HG03095 (cell line): Measurements from ENCODE around the gene GRB2.
"Not testable (repeated sequence)": the region's sequence is repeated elsewhere in the genome, so short reads cannot be mapped to it uniquely, and the experiment has no call there.

Experiments used
- ATAC-seq: cut with Tn5 transposase; IDR thresholded peaks from one replicate; pipeline ENCODE4 v1.9.1; 2021; ENCODE audit warnings: moderate library complexity; ENCODE audit not compliant: unreplicated experiment

The GRB2 gene

DNA sequence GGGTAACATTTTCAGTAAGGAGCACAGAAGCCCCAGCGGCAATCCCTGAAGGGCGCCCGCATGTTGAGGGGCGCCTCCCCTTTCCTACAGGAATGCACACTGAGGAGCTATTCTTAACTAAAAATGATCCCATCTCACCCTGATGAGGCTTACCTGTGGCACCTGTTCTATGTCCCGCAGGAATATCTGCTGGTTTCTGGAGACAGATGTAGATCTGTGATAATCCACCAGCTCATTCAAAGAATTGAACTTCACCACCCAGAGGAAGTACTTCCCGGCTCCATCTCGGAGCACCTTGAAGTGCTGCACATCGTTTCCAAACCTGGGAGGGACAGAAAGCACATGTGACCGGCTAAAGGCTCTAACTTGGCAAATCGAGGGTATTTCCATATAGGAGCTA, 84.0 kb downstream of the GRB2 start:
- no peak for ATAC-seq

DNA sequence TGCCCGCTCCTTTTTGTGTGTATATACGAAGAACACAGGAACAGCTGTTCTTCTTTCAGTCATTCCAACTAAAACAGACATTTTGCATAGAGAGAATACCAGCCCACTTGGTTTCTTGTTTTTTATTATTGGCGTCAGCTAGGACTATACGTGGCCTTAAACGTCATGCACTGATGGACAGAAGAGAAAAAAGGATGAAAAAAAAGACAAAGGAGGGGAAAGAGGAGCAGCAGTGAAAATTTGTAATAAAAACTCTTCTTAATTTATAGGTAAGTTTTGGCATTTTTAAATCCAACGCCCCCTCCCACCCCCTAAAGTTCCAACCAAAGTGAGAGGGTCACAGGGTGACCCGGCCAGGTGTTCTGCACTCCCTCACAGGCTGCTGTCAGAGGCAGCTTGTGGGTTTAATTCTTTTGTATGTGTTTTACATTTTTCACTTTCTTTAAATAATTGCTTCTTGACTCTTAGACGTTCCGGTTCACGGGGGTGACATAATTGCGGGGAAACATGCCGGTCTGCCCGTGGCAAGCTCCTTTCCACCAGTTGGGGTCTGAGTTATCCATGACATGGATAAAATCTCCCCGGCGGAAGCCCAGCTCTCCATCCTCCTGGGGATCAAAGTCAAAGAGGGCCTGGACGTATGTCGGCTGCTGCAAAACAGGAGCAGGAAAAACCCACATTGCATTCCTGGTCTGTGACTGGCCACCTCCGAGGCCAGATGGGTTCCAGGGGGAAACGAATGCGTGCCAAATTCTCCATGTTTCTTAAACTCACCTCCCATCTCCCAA, 85.4 kb downstream of the GRB2 start:
- ATAC-seq, result peak; percentile 39

DNA sequence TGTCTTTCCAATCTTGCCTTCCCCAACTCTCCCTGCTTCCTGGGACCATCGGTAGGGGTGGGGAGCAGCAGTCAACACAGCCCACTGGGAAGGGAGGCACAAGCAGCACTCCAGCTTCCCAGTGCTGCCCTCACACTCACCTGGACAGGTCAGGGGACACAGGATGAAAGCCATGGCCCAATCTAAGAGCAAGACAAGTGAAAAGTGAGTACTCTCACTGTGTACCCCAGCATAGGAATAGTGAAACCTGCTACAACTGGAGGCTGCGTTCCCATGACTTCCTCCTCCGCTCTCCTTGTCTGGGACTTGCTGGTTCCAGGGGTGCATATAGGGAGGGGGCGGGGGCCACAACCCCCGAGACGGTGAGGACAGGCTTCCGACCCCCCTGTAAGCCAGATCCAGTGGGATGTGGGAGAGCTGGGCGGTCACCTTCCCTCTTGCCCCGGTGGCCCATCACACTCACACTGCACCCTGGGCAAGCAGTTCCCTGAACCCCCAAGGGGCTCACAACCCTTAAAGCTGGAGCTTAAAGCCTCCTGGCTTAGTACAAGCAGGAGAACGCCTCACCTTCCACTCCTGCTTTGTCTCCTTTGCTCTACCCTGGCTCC, 86.8 kb downstream of the GRB2 start:
- no peak for ATAC-seq

DNA sequence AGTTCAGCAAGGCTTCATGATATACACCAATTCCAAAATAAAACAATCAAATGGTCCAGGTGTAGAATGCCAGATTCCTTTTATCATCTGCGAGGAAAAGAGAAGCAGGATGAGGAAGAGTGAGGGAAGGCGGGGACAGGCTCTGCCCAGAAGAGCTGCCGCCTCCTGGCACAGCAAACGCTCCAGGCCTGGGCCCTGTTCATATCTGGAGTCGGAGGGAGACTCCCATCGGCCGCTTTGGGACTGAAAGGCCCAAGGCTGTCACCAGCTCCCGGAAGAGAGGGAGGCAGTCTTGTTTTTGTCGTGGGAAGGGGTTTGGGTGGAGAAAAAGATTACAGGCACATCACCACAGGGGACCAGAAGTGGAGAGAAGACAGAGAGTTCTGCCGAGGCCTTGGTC, 87.3 kb downstream of the GRB2 start:
- no peak for ATAC-seq

DNA sequence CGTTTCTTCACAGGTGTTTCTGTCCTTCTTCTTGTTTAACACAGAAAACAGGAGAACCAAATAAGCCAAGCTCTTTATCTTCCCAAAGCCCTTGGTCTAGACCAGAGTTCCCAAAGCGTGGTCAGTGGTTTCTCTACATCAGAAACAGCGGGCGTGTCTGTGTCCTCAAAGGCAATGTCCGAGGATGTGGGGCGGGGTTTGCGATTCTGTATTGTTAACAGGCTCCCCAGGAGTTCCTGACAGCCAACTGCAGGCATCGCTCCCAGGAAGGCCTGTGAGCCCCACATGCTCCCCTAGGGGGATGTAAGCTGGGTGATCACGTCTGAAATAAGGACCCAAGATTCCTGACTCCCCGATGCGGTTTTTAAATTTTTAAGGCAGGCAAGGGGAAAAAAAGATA, 87.8 kb downstream of the GRB2 start:
- no peak for ATAC-seq

DNA sequence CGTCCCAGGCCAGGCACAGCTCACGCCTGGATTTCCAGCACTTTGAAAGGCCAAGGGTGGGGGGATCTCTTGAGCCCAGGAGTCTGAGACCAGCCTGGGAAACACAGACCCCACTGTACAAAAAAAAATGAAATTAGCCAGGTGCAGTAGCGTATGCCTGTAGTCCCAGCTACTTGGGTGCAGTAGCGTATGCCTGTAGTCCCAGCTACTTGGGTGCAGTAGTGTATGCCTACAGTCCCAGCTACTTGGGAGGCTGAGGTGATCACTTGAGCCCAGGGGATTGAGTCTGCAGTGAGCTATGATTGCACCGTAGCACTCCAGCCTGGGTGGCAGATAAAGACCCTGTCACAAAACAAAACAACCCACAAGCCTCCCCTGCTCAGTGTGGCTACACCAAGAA, 89.2 kb downstream of the GRB2 start:
- no peak for ATAC-seq

DNA sequence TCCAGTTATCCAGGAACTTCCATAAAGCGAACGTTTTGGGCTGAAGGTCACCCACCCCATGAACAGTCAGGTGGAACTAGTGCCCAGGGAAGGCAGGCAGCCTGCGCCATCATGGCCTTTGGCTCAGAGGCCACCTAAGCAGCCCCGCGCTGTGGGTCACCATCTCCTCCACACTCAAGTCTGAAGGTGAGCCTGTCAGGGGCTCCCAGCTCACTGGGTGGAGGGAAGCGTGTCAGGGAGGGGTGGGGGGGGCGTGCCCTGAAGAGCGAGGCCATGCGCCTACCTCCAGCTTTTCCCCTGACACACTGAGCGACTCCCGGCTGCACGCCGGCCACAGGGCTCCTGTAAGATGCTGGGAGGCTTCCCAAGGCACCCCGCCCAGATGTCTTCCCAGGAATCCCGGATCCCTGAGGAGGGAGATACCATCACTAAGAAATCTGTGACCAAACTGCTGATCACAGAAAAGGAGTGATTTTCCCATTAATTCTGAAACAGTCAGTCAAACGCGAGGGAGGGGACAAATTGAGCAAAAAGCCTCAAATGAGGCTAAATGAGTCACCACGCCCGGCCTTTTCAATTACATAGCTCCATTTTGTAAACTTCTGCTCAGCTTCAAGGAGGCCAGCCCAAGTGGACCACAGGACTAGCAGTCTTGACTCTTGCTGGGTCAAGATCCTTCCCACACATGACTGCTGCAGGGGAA, 89.8 kb downstream of the GRB2 start:
- no peak for ATAC-seq

DNA sequence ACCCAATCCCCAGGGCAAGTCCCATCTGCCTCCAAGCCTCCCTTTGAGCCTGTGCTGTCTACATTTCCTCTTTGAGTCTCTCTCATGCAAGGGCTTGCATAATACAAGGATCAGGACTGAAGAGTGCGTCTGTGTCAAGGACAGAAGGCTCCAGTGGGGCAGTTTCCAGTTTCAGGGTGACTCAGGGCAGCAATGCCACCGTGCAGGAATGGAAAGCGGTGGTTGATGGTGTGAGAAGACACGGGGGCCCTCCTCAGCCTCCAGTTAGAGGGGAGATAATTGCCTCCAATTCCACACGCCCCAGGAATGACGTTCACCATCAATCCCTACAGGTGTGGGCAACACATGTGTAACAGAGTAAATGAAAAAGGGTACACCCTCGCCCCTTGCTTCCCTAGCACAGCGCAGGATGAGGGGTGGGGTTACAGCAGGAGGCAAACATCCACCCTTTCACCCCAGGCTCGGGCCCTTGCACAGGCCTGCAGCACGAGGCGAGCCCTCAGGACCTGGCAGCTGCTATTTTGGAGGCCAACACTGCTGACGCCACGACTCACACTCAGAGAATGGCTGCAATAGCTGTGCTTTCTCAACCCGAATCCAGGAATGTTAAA, 91.4 kb downstream of the GRB2 start:
- no peak for ATAC-seq

DNA sequence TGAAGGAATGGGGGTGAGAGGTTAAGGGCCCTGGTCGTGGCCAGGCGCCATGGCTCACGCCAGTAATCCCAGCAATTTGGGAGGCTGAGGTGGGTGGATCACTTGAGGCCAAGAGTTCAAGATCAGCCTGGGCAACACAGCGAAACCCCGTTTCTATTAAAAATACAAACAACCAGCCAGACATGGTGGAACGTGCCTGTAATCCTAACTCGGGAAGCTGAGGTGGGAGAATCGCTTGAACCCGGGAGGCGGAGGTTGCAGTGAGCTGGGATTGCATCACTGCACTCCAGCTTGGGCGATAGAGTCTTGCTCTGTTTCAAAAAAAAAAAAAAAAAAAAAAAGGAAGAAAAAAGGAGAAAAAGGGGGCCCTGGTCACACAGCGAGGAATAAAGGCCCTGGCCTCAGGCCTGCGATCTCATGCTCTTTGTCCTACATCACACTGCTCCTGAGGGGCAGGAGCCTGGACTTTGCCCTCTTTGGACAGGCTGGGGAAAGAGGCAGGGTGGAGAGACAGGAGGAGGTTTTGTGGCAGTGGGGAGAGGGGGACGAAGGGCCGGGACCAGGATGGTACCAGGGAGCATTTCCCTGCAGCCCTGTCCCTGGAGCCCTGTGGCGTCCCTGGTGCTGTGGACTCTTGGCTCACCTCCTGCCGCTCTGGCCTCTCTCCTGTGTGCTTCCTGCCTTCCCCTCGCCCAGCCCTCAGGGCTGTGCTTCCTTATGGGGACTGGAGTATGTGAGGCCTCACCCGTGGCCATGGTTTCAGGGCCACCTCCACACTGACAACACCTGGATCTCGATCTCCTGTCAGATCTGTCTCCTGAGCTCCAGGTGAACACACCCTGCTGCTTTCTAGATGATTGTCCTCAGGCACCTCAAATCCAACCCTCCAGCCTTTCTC, 96.5 kb downstream of the GRB2 start:
- no peak for ATAC-seq

DNA sequence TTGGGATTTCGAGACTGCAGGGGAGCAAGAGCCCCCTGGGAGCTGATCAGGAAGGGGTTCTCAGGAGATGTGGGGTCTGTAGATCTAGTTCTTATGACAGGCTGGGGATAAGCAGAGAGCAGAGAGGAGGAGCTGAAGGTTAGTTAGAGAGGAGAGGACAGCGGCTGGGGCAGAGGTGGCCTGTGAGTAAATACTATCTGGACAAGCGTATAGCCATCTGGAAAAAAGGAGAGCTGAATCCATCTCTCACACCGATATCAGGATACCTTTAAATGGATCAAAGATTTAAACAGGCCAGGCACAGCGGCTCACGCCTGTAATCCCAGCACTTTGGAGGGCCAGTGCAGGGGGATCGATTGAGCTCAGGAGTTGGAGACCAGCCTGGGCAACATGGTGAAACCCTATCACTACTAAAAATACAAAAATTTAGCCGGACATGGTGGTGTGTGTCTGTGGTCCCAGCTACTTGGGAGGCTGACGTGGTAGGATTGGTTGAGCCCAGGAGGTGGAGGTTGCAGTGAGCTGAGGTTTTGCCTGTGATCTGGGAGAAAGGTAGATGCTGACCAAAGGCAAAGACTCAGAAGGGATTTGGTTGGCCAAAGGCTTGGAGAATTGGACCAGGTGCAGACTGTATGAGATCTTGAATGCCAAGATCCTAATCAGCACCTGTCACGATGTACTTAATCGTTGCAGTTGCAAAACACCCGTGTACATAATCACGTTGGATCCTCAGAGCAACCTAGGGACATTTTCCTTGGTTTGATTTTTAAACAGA, 97.3 kb downstream of the GRB2 start:
- no peak for ATAC-seq

DNA sequence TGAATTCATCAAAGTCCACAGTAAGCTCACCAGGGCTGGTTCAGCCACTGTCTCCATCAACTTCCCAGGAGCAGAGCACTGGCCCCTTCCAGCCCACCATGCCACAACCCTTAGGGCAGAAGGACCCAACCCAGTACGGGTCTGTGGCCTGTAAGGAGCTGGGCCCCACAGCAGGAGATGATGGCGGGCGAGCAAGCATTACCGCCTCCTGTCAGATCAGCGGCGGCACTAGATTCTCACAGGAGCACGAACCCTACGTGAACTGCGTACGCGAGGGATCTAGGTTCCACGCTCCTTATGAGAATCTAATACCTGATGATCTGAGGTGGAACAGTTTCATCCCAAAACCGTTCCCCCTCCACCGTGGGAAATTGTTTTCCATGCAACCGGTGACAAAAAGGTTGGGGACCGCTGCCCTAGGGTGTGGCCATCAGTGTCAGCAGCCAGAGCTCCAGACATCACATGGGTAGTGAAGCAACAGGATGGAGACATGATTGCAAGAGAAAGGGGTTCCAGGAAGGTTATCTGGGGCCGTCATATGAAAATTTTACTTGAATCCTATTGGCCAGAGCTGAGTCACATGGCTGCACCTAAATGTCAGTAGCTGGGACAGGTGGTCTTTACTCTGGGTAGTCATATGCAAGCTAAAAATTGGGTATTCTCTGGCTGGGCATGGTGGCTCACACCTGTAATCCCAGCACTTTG, 103.8 kb downstream of the GRB2 start:
- no peak for ATAC-seq

DNA sequence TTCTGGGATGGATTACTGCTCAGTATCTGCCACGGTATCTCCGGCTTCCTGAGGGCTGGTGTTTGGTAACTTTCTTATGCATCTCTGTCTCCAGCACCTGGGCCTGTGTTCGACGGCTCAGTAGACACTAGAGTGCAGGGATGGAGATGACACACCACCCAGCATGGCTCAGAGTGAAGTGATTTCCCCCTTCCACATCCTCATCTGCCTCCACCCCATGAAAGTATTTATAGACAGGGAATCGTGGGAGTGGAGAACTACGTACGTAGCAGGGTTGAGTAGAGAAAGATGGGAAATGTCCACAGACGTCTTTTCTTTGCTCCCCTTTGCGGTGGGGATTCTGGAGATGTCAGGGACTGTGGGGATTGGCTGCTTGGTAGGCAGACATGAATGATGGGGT, 104.4 kb downstream of the GRB2 start:
- no peak for ATAC-seq

DNA sequence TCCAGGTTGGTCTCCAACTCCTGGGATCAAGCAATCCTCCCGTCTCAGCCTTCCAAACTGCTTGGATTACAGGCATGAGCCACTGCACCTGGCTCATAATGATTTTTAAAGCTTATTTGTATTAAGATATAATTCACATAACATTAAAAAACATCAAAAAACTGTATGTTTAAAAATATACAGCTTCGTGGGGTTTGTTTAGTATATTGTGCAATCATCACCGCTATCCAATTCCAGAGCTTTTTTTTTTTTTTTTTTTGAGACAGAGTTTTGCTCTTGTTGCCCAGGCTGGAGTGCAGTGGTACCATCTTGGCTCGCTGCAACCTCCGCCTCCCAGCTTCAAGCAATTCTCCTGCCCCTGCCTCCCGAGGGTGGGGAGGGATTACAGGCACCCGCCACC, 105.2 kb downstream of the GRB2 start:
- ATAC-seq, result no peak

DNA sequence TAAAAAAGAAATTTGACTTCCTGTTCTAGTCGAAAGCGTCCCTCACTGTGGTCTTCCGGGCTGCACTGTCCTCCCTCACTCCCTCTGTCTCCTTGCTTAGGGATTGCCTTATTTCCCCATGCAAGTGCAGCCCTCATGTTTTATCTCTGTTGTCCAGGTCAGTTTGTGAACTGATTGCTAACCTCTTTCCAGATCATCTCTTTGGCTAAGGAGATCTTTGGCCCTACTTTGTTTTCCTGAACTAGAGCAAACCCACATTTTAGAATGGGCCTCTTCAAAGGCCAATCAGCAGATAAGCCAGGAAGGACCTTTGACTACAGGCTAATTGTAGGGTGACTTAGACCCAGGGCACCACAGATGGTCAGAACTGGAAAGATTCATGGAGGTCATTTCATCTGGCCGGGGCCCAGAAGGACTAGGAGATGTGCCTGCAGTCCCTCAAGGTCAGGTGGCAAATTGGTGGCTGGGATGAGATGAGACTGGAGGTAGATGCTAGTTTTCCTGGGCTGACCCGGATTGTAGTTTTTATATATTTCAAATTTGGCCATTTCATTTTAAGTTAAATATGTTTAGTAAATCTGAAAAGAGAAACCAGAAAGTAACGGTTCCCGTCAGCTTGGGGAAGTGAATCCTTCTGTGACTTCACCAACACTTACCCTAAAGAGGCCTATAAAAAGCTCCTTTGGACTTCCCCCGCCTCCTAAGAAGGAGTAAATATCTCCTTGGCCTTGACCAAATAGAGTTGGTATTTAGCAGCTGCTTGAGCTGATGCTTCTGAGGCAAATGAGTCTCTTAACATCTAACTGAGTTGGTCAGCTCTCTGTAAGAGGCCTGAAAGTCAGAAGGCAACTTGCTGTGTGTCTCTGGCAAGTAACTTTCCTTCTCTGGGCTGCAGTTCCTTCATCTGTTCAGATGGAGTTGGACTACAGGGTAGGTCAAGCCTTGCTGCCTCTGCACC, 110.0 kb downstream of the GRB2 start:
- ATAC-seq, result peak; percentile 59

DNA sequence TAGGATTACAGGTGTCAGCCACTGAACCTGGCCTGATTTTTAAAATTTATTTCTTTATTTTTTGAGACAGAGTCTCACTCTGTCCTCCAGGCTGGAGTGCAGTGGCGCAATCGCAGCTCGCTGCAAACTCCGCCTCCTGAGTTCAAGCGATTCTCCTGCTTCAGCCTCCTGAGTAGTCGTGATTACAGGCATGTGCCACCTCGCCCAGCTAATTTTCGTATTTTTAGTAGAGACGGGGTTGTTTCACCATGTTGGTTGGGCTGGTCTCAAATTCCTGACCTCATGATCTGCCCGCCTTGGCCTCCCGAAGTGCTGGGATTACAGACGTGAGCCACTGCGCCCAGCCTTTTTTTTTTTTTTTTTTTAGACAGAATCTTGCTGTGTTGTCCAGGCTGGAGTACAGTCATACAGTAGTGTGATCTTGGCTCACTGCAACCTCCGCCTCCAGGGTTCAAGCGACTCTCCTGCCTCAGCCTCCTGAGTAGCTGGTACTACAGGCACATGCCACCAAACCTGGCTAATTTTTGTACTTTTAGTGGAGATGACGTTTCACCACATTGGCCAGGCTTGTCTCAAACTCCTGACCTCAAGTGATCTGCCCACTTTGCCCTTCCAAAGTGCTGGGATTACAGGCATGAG, 112.5 kb downstream of the GRB2 start:
- not testable (repeated sequence) for ATAC-seq

DNA sequence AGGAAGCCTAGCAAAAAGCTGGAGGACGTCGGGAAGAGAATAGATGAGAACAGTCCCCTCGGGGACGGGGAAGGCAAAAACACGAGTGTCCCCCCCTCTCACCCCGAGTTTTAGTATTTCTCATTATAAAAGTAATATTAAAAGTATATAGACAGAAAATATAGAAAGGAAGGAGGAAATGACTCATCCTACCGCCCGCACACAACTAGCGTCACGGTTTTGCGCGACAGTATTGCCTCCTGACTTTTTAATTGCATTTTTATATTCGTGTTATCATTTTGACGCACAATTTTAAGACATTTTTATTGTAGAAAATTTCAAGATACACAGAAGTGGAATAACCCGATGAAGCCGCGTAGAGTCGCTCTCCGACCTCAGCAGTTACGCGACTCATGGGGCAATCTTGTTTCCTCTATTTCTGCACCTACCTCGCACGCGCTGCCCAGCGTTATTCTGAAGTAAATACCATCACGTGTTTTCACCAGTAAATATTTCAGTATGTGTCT, 115.6 kb downstream of the GRB2 start:
- ATAC-seq, result no peak

DNA sequence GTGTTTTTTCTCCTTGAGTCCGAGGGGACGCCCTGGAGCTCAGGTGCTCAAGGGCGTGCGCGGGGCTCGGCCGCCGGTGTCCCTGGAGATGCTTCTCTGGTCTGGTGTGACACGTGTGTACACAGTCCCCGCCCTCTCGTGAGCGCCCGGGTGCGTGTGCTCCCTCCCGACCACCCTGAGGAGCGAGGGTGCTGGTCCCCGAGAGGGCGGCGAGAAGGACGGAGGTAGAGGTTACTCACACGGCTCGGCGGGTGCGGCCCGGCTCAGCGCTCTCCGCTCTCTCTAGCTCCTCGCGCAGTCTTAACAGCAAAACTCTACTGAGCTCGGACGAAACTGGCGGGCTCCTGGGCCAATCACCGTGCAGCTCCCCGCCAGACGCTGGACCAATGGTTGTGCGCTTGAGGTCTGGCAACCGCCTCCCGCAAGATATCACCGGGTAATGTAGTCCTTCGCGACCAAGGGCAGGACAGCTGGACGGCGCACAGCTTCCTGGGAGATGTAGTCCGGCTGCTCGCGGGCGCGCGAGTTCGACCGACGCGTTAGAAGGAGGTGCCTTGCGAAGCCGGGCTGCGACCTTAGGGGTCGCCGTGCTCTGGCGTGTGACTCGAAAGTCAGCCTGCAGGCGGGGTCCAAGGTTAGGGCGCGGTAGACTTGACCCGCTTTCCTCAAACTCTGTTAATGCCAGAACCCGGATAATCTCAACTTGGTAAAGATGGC, 116.2 kb downstream of the GRB2 start, which contains the start of gene SLC25A19:
Gene SLC25A19 (minus strand): TSS at position 319 of the 717 bp plus-strand sequence. CDS start 2,669 bp downstream, outside the sequence.
- ATAC-seq, result peak; percentile 92
